ENCODE data around the gene POLR2H.

POLR2H gene

GRCh38 chr3:184352149-184352785 is 9.2 kb upstream of the POLR2H start:
- DNase-seq (ENCODE audit: low read depth in 2 of 2), result no peak

DNA sequence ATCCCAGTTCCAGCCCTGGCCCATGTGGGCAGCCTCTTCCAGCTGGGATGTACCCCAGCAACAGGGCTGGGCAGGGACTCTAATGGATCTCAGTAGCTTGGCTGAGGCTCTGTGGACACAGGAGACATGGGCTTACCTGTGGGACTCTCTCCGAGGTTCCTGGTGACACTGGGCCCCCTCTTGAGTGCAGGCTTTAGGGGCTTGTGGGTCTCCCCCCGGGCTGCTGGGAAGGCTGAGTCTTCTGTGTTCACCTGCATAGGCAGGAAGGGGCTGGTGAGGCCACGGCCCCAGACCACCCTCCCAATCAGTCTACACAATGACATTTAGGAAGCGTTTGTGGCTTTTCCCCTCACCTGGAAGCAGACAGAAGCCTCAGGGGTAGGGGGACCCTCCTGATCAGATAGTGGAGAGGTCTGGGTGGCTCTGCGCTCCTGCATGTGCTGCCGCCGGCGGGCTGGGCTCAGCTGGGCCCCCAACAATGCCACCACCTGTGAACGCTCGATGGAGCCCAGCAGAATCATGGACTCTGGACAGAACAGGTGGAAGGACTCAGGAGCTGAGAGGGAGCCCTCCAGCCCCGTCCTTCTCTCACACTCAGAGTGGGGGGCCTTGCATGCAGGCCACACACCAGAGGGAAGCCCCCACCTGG is 8.5 kb upstream of the POLR2H start:
- no peak for DNase-seq (ENCODE audit: low read depth in 2 of 2)

GRCh38 chr3:184353546-184353941 is 8.0 kb upstream of the POLR2H start:
- no peak for DNase-seq (ENCODE audit: low read depth in 2 of 2)

DNA sequence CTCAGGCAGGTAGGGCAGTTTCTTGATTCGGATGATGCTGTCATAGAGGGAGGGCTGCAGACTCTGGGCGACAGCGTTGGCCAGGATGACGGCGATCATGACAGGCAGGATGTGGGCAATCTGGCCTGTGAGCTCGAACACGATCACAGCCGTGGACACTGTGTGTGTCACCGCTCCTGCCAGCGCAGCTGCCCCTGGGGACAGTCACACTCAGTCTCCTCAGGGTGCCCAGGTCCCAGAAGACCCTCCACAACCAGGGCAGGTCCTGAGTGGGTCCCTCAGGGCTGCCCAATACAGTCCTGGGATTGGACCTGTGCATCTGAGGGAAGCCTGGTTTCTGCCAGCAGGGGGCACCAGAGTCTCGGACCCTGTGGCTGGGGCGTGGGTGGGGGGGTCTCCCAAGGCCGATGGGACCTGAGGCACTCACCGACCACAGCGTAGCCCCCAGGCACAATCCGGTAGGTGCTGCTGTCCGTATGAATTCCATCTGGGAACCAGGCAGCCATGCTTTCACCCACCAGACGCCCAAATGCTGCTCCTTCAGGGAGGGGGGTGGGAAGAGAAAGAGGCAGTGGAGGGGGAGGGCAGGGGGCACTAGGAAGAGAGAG is 7.3 kb upstream of the POLR2H start:
- DNase-seq (ENCODE audit: low read depth in 2 of 2), result peak; percentile 23 to 39

- no peak for DNase-seq (ENCODE audit: low read depth in 2 of 2)
Measured at GRCh38 chr3:184354754-184355153, 6.8 kb upstream of the POLR2H start.

- no peak for DNase-seq (ENCODE audit: low read depth in 2 of 2)
Measured at GRCh38 chr3:184355261-184356040, 6.1 kb upstream of the POLR2H start.

DNA sequence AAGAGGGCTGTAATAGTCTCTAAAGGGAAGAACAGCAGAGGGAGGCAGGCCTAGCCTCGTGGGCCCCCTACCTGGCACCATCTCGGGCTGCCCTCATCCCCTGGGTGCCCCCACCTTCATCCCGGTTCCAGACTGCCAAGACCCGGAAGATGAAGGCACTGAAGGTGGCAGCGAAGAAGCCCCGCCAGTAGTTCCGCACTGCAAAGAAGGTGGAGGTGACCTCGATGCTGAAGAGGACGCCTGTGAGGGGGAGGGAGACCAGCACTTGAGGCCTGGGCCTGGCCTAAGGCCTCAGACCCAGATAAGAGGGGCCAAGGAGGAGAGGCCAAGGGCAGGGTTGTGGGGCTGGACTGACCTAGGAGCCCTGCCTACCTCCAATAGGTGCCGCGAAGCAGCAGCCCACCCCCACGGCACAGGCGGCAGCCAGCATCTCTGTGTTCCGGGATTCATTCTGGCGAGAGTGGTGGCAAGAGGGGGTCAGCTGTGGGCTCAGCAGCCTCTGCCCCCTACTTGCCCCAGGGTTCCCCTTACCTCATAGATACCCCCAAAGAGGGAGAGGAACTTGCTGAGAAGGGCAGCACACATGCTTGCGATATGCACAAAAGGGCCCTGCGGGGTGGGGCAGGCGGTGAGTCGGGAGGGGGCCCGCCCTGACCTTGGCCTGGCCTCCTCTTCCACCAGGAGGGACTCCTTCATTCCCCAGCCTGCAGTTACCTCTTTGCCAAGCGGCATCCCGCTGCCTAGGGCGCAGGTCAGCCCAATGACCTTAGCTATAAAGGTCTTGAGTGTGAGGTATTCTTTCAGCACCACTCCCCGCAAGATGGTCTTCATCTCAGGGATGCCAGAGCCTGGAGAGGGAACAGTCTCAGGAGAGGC is 4.0 kb upstream of the POLR2H start:
- DNase-seq (ENCODE audit: low read depth in 2 of 2), result no peak

- no peak for DNase-seq (ENCODE audit: low read depth in 2 of 2)
Measured at GRCh38 chr3:184358124-184358767, 3.3 kb upstream of the POLR2H start.

GRCh38 chr3:184358921-184359350 is 2.6 kb upstream of the POLR2H start:
- no peak for DNase-seq (ENCODE audit: low read depth in 2 of 2)

DNA sequence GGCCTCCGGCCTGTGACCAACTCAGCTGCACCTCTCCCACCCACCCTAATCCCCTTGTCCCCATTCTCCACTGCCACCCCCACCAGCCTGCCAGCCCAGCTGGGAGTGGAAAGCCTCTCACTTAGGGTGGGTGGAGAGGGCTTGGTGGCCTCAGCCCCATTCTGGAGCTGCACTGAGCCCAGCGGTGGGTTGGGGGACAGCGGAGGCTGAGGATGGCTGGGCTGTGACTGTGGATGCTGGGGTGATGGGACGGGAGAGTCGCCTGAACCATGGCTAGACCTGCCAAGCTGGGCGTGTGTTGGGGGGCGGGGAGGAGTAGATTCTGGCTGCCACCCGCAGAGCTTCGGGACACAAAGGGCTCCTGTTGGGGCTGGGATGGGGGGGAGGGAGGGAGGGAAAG is 1.9 kb upstream of the POLR2H start:
- no peak for DNase-seq (ENCODE audit: low read depth in 2 of 2)

DNA sequence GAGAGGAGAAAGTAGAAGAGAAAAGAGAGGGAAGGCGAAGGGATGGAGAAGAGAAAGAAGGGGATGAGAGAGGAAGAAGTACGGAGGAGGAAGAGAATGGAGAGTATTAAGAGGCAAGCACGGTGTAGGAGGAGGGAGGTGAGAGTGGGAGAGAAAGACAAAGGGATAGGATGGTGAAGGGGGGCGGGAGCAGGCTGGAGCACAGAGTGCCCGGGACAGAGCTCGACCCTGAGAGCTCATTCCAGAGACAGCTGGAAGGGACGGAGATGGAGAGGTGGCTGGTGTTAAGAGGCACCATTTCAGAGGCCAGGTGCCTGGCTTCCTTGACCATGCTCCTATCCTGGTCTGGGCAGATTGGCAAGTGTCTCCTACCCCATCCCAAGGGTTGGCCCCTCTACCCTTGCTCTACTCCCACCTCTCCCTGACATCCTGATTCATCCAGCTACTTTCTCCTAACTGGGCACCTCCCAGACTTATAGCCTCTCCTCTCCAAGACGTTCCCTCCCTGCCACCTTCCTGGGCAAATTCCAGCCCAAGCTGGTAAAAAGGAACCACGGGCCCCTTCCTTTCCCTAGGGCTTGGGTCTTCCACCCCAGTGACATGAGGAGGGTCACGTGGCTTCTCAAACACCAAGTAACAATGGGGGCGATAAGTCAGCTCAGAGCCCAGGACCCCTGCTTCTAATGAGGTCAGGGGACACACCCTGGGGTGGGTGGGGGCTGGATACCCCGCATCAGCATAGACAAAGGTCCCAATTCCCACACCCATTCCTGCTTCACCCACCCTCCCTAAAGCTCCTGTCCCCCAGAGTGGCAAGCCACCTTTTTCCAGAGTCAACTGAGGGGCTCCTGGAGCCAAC is 1.2 kb upstream of the POLR2H start:
- DNase-seq (ENCODE audit: low read depth in 2 of 2), result no peak

DNA sequence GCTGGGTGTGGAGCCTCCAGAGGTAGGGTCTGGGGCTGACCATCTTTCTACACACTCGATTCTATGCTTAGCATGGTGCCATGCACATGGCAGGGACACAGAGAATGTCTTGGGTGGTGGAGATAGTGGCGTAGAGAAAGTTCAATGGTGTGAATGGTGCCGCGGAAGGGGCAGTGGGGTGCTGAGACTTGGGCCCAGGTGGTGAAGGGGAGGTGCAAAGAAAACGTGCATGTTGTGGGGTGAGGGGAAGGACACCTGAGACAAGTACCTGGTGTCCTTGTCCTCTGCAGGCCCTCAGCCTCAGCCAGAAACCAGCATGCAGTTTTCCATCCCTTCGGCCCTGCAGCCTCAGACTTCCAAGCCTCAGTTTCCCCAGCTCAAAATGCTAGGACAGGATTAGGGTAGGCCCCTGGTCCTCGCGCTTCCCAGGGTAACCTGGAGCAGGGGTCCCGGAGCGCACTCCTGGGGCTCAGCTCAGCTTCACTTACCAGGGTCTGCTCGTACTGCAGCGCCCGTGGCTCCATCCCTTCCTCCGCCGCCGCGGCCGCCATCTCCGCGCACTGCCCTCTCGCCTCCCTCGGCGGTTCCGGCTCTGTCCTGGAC is 480 bp upstream of the POLR2H start:
- no peak for DNase-seq (ENCODE audit: low read depth in 2 of 2)

DNA sequence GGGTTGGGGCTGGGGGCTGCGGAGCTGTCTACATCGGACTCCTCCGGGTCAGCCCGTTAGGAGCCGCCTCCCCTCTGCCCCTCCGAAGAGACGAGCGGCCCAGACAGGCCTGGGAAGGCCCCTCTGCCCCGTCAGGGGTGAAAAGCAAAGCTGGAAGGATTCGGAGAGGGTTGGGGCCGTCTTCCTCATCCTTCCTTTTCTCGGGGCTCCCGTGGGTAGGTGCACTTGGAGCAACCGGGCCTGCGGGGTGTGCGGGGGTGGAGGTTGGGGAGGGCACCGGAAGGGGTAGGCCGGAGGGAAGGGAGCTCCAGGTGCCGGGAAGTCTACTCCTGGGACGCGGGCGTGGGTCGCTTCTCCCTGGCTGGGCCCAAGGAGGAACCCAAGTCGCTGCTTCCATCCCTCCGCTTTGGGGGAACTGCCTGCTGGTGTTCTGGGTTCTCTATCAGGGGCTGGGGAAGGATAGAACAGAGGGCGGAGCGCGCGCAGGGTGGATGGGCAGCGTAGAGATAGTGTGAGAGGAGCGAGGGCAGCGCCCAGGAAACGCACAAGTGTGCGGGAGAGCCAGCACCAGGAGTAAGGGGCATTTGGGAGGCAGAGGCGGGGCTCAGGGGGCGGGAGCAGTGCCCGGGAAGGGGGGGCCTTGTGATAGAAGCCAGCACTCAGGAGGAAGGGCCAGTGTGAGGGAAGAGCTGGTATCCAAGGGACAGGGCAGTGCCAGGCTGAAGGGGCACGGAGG is 590 bp downstream of the POLR2H start:
- DNase-seq (ENCODE audit: low read depth in 2 of 2), result peak; percentile 16 to 35

- DNase-seq (ENCODE audit: low read depth in 2 of 2), result peak; percentile 95 to 96
Measured at GRCh38 chr3:184362668-184363546, 1.4 kb downstream of the POLR2H start.

DNA sequence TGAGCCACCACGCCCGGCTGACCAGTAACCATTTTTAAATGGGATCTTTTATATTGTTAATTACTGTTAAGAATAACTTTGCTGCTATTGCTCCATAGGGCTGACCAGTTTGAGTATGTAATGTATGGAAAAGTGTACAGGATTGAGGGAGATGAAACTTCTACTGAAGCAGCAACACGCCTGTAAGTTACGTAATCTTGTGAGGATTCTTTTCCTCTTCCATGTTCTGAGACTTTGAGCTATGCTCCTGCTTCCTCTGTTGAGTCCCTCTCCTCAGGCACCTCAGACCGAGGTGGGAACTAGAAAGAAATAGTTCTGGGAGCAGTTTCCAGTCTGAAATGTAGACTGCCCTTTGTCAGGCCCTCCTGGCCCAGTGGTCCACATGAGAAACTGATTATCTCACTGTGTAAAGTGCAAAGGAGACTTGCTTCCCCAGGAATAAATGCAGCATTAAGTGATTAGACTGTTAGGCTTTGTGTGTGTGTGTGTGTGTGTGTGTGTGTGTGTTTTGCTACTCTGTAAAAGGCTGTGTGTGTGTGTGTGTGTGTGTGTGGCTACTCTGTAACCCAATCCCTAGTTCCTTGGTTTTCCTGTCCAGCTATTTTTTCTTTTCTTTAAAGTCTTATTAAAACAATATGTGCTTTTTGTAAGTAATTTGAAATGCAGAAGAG is 5.2 kb downstream of the POLR2H start:
- no peak for DNase-seq (ENCODE audit: low read depth in 2 of 2)

DNA sequence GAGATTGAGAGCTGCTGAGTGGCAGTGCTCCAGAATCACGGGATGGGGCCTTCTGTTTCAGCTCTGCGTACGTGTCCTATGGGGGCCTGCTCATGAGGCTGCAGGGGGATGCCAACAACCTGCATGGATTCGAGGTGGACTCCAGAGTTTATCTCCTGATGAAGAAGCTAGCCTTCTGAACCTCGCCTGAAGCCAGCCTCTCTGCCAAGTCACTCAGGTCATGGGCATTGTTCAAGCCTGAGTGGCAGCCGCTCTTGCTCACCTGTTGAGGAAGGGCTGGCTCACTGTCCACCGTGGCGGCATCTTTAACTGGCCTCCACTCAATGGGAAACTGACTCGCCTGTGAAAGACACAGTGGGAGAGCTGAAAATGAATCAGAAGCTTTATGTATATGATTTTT is 6.6 kb downstream of the POLR2H start:
- DNase-seq (ENCODE audit: low read depth in 2 of 2), result no peak

DNA sequence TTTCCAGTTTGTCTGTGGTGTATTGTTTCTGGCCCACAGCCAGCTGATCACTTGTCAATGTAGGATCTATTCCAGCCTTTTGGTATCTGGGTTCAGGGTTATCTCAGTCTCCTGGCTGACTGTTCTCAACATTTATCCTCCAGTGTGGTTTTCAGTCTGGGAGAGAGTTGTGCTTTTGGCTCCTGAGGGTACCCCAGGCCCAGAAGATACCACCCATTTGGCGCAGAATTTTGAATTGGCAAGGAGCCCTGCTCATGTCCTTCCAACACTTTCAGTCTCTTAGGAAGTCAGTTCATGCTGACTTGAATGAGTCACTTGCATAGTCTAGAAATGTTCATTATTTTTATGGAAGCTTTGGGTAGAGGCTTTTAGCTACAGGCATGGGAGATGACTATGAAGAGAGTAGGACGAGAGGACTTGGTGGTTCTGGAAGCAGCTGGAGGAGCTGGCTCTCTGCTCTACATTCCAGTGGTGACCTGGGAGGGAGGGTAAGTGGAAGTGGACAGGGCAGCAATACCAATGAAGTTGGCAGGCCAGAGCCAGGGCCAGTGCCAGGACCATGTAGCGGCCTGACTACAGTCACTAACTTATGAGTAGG is 7.2 kb downstream of the POLR2H start:
- no peak for DNase-seq (ENCODE audit: low read depth in 2 of 2)

Data from stimulated activated CD8-positive, alpha-beta memory T cell treated with anti-CD3 and anti-CD28 coated beads, Interleukin-15, amount 100 ng/mL, for 48 hours (primary cell).